ENCODE data around the gene SSBP3.

GRCh38 chr1:54407154-54407403 lies 885 bp upstream of the SSBP3 start:
- TF ChIP-seq CTCF (optimal IDR thresholded peaks at IDR 0.05 in 1 of 3, IDR thresholded peaks at IDR 0.05 in 1 of 3, conservative IDR thresholded peaks at IDR 0.05 in 1 of 3; ENCODE audit: extremely low read depth in 1 of 3, insufficient read depth in 2 of 3, low read length in 3 of 3), result no peak
- no peak for TF ChIP-seq EZH2 (IDR thresholded peaks at IDR 0.05; ENCODE audit: low read length)
